Measurements from ENCODE around the gene CWC27. TPM values are rescaled to one million over a fixed set of nuclear protein-coding genes. Genes with fewer than 3 reads are reported as not detected.

The CWC27 gene
- total and polyA plus RNA-seq, 9 of the 15 experiments (the other 6 are each of a cell fraction or from before 2014, with no cell fraction given) = 19.7 to 49.3 (median 38.3) TPM

GRCh38 chr5:64754066-64754465, 14.7 kb upstream of the CWC27 start (continued):
- TF ChIP-seq SP2 (IDR thresholded peaks at IDR 0.05; ENCODE audit: extremely low read depth, low read depth, low read length, poor library complexity, severe bottlenecking) = no peak

- ChIA-PET POLR2A (interaction anchor here (1.4 kb wide), 1 partner anchor 8 kb away, joined by 6 read pairs; no protein-coding TSS in a partner anchor), CTCF (ENCODE audit: low intra/inter-chr PET ratio) (no interaction called here)
- Histone ChIP-seq H3K36me3 (ENCODE audit: control insufficient read depth, insufficient read depth, low read length) (peaks cover 14% of the 10 kb centered on the region; the same call in 2 of the 3 replicates), H3K9me3 (replicated peaks; ENCODE audit: control insufficient read depth, insufficient read depth, low read depth, low read length) (no peaks in the 10 kb centered on the region), H3K79me2 (ENCODE audit: control insufficient read depth, insufficient read depth, low read length) (peaks cover 54% of the 10 kb centered on the region), H3K9me1 (ENCODE audit: control insufficient read depth, insufficient read depth, low read length) (no peaks in the 10 kb centered on the region), H3K4me2 (ENCODE audit: insufficient read depth, low read length) (no peak overlapping the region), H2AFZ (ENCODE audit: low read depth, low read length) (no peak overlapping the region), H3K9ac (ENCODE audit: insufficient read depth in 1 of 2, low read depth in 2 of 2, low read length in 2 of 2) (no peak overlapping the region), H4K20me1 (replicated peaks; ENCODE audit: control insufficient read depth, insufficient read depth, low read length) (0 out of 2 replicates have a peak, but pooled peaks cover 4% of the 10 kb centered on the region), H3K27ac (ENCODE audit: extremely low read depth, low read depth, low read length) (no peak overlapping the region), H3K4me1 (replicated peaks in 1 of 2; ENCODE audit: control insufficient read depth in 2 of 2, insufficient read depth in 2 of 2, low read length in 2 of 2) (peaks cover 0 to 11% of the 10 kb centered on the region in 2 experiments; a peak in 2 of 5 replicates), H3K4me3 (no peak overlapping the region), H3K27me3 (ENCODE audit: control insufficient read depth in 2 of 2, insufficient read depth in 2 of 2, low read length in 2 of 2) (no peaks in the 10 kb centered on the region)
- BruUV-seq (replicated peaks) = no TSS peak
- TF ChIP-seq COPS2 (conservative IDR thresholded peaks at IDR 0.05) (no peak), LEF1 (IDR thresholded peaks at IDR 0.05) (no peak), CHCHD3 (CRISPR knock-in tag; IDR thresholded peaks at IDR 0.05) (no peak), KLF1 (tag; IDR thresholded peaks at IDR 0.05) (no peak), RB1 (IDR thresholded peaks at IDR 0.05; ENCODE audit: low read depth) (no peak), THRA (IDR thresholded peaks at IDR 0.05) (no peak), POLR2H (tag; IDR thresholded peaks at IDR 0.05; ENCODE audit: low read depth) (no peak), HCFC1 (IDR thresholded peaks at IDR 0.05; ENCODE audit: low read depth, low read length) (no peak), ZNF512 (tag; IDR thresholded peaks at IDR 0.05) (no peak), ATF6 (CRISPR knock-in tag; IDR thresholded peaks at IDR 0.05) (no peak), ZNF507 (tag; conservative IDR thresholded peaks at IDR 0.05) (no peak), TBP (optimal IDR thresholded peaks at IDR 0.05; ENCODE audit: low read depth, low read length) (no peak), BRD9 (IDR thresholded peaks at IDR 0.05; ENCODE audit: low read depth, partially characterized antibody) (no peak), ZNF134 (CRISPR knock-in tag; conservative IDR thresholded peaks at IDR 0.05) (no peak), BMI1 (IDR thresholded peaks at IDR 0.05; ENCODE audit: low read length) (no peak)
- no peak for ATAC-seq
- FAIRE-seq = no peak
- no peak for DNase-seq (ENCODE audit: extremely low read depth in 1 of 4, low spot score in 3 of 4)
- in situ Hi-C loops (cut with MboI) = no loop called here
- 87% methylated on average over 3 of the region's 3 CpGs for WGBS (ENCODE audit: insufficient coverage, low coverage, missing lambda C conversion rate)
- intact Hi-C loops (cut with micrococcal nuclease) = no loop called here
These were observed 9.8 kb upstream of the CWC27 start for GRCh38 chr5:64758901-64759300.

All from K562 (cell line).